IMR-90 (cell line): ENCODE results near the gene TASOR. TPM values are rescaled to one million over a fixed set of nuclear protein-coding genes. Genes with fewer than 3 reads are reported as not detected.

Experiments used
- ATAC-seq: fragments of 200-7000 bp; cut with Tn5 transposase; 2 replicates; pipeline ENCODE4 v1.9.1; 2020; ENCODE audit warnings: low read depth, mild to moderate bottlenecking, moderate library complexity
- BruUV-seq: library from RNA; stranded (reverse); fragments of 400-500 nt; replicated peaks from 2 replicates; lab custom pipeline; 2021; lab: Mats Ljungman, UMichigan
- CTCF ChIA-PET: fragments of 300-600 bp; formaldehyde crosslinking; extraction: SDS; loops from one replicate; lab custom pipeline; 2021; ENCODE audit warnings: antibody characterized with exemption; lab: Yijun Ruan, JAX
- POLR2A ChIA-PET: fragments of 300-600 bp; sonication (Branson Sonifier 250); formaldehyde crosslinking; loops from one replicate; lab custom pipeline; 2022; ENCODE audit warnings: antibody characterized with exemption; ENCODE audit not compliant: unreplicated experiment; lab: Charles Lee
- DNase-seq: peaks from one replicate; pipeline ENCODE4 v3.0.0; 2013
- H2AFZ ChIP-seq: replicated peaks from 2 replicates; pipeline ENCODE3; 2013; ENCODE audit warnings: low read length, mild to moderate bottlenecking; ENCODE audit not compliant: poor library complexity
- H2AK5ac ChIP-seq: 2 replicates; pipeline ENCODE4 v1.6.1; 2013; ENCODE audit warnings: low read depth, low read length, inconsistent platforms
- H2AK9ac ChIP-seq: replicated peaks from 2 replicates; pipeline ENCODE3; 2013; ENCODE audit warnings: mild to moderate bottlenecking, low read depth, low read length, moderate library complexity; ENCODE audit not compliant: poor library complexity
- H2BK120ac ChIP-seq: 2 replicates; pipeline ENCODE4 v1.6.1; 2013; ENCODE audit warnings: low read depth, low read length, inconsistent platforms
- H2BK15ac ChIP-seq: 3 replicates; pipeline ENCODE4 v1.6.1; 2013; ENCODE audit warnings: low read depth, low read length, inconsistent platforms
- H2BK20ac ChIP-seq: 2 replicates; pipeline ENCODE4 v1.6.1; 2013; ENCODE audit warnings: low read depth, mild to moderate bottlenecking, inconsistent platforms, low read length, moderate library complexity
- H2BK5ac ChIP-seq: 2 replicates; pipeline ENCODE4 v1.6.1; 2013; ENCODE audit warnings: mild to moderate bottlenecking, low read depth, low read length, inconsistent platforms; ENCODE audit not compliant: poor library complexity, severe bottlenecking
- H3K14ac ChIP-seq: replicated peaks from 2 replicates; pipeline ENCODE4 v1.6.1; 2013; ENCODE audit warnings: low read depth, low read length, inconsistent platforms
- H3K18ac ChIP-seq: 2 replicates; pipeline ENCODE4 v1.6.1; 2013; ENCODE audit warnings: low read depth, low read length, control low read depth
- H3K23ac ChIP-seq: 2 replicates; pipeline ENCODE4 v1.6.1; 2013; ENCODE audit warnings: low read depth, low read length, inconsistent platforms
- H3K27ac ChIP-seq: 2 replicates; pipeline ENCODE4 v1.5.1; 2013; ENCODE audit warnings: mild to moderate bottlenecking, control low read depth, low read length; ENCODE audit not compliant: insufficient read depth
- H3K27me3 ChIP-seq: 2 replicates; pipeline ENCODE4 v1.6.1; 2013; ENCODE audit warnings: low read length; ENCODE audit not compliant: control insufficient read depth, insufficient read depth
- H3K36me3 ChIP-seq: 2 replicates; pipeline ENCODE4 v1.6.1; 2013; ENCODE audit warnings: low read length, mixed read lengths; ENCODE audit not compliant: control insufficient read depth, insufficient read depth
- H3K4ac ChIP-seq: 2 replicates; pipeline ENCODE4 v1.6.1; 2013; ENCODE audit warnings: low read depth, low read length, inconsistent platforms
- H3K4me1 ChIP-seq: 2 replicates; pipeline ENCODE4 v1.6.1; 2013; ENCODE audit warnings: low read length, mixed read lengths; ENCODE audit not compliant: control insufficient read depth, insufficient read depth
- H3K4me2 ChIP-seq: 2 replicates; pipeline ENCODE4 v1.6.1; 2013; ENCODE audit warnings: low read depth, mild to moderate bottlenecking, control low read depth, low read length, moderate library complexity
- H3K4me3 ChIP-seq: 2 replicates; pipeline ENCODE4 v1.5.1; 2013; ENCODE audit warnings: low read depth, mild to moderate bottlenecking, control low read depth, low read length, moderate library complexity; ENCODE audit not compliant: insufficient read depth
- H3K56ac ChIP-seq: 2 replicates; pipeline ENCODE4 v1.6.1; 2013; ENCODE audit warnings: low read length, inconsistent platforms; ENCODE audit not compliant: insufficient read depth; ENCODE audit errors: extremely low read depth
- H3K79me1 ChIP-seq, 2 experiments: 2 replicates each; pipeline ENCODE4 v1.6.1; 2013; ENCODE audit warnings: low read length in 2 of 2, inconsistent platforms in 1 of 2, low read depth in 1 of 2
- H3K9ac ChIP-seq: 2 replicates; pipeline ENCODE4 v1.6.1; 2013; ENCODE audit warnings: low read depth, low read length, control low read depth
- H3K9me1 ChIP-seq: 2 replicates; pipeline ENCODE4 v1.6.1; 2013; ENCODE audit warnings: low read length, inconsistent platforms; ENCODE audit not compliant: insufficient read depth
- H3K9me3 ChIP-seq: 2 replicates; pipeline ENCODE4 v1.6.1; 2013; ENCODE audit warnings: low read length; ENCODE audit not compliant: control insufficient read depth, insufficient read depth
- H4K20me1 ChIP-seq: 2 replicates; pipeline ENCODE4 v1.6.1; 2013; ENCODE audit warnings: low read length, inconsistent platforms; ENCODE audit not compliant: insufficient read depth
- H4K5ac ChIP-seq: 2 replicates; pipeline ENCODE4 v1.6.1; 2013; ENCODE audit warnings: mild to moderate bottlenecking, low read depth, low read length, control low read depth
- H4K8ac ChIP-seq, 2 experiments: 2 replicates each; pipeline ENCODE4 v1.6.1; 2013; ENCODE audit warnings: low read depth in 2 of 2, low read length in 2 of 2, control low read depth in 1 of 2, inconsistent platforms in 1 of 2
- H4K91ac ChIP-seq: 2 replicates; pipeline ENCODE4 v1.6.1; 2013; ENCODE audit warnings: low read depth, low read length, inconsistent platforms; ENCODE audit not compliant: insufficient read depth
- CHD1 ChIP-seq: IDR thresholded peaks from 2 replicates; pipeline ENCODE4 v1.6.1; 2012; ENCODE audit warnings: low read depth, low read length, improper control_type of control experiment
- FOS ChIP-seq: fragments of 150-350 bp; IDR thresholded peaks from 2 replicates; pipeline ENCODE4 v1.6.1; 2016; ENCODE audit warnings: low read depth, low read length
- MAFK ChIP-seq: IDR thresholded peaks from 2 replicates; pipeline ENCODE4 v1.6.1; 2012; ENCODE audit warnings: low read depth, low read length, improper control_type of control experiment
- NFE2L2 ChIP-seq: fragments of 150-350 bp; IDR thresholded peaks from 2 replicates; pipeline ENCODE4 v1.6.1; 2016; ENCODE audit warnings: low read depth, mild to moderate bottlenecking, low read length
- POLR2A ChIP-seq: IDR thresholded peaks from 2 replicates; pipeline ENCODE4 v1.6.1; 2012; ENCODE audit warnings: mild to moderate bottlenecking, low read depth, low read length
- RAD21 ChIP-seq: IDR thresholded peaks from 2 replicates; pipeline ENCODE4 v1.6.1; 2012; ENCODE audit warnings: low read length, improper control_type of control experiment
- RCOR1 ChIP-seq: IDR thresholded peaks from 2 replicates; pipeline ENCODE4 v1.6.1; 2012; ENCODE audit warnings: mild to moderate bottlenecking, low read length, improper control_type of control experiment; ENCODE audit not compliant: insufficient replicate concordance
- SMC3 ChIP-seq: fragments of 150-350 bp; IDR thresholded peaks from 2 replicates; pipeline ENCODE4 v1.6.1; 2016; ENCODE audit warnings: low read depth, mild to moderate bottlenecking, antibody characterized with exemption, low read length, moderate library complexity
- WGBS, 2 experiments: methylation state at CpG; one replicate each; pipeline versions ENCODE4 v1.1.5 to v1.1.7; 2013; ENCODE audit warnings: missing lambda C conversion rate in 2 of 2; ENCODE audit not compliant: insufficient read length in 1 of 2; ENCODE audit errors: extremely low coverage in 2 of 2; 5-methylcytosine and 5-hydroxymethylcytosine counted together
- dilution Hi-C: fragments of 300-500 bp; cut with HindIII; formaldehyde crosslinking; loops from one replicate; pipeline ENCODE4 v1.14.3; 2018; ENCODE audit warnings: low sequenced_read_pairs; ENCODE audit not compliant: unreplicated experiment
- in situ Hi-C: fragments of 300-500 bp; cut with MboI; formaldehyde crosslinking; loops from 3 replicates; pipeline ENCODE4 v1.14.3; 2019; ENCODE audit warnings: low sequenced_read_pairs, inconsistent platforms, mixed read lengths
- intact Hi-C: fragments of 100-400 bp; cut with micrococcal nuclease; formaldehyde crosslinking; loops from 2 replicates; pipeline ENCODE4 v1.10.0; 2022
- polyA plus RNA-seq, 3 experiments: library from polyadenylated mRNA; depleted of rRNA; stranded (reverse); fragments of >200 nt; gene quantifications; 2 replicates each; pipeline ENCODE4 v1.2.3, GENCODE V29; 2012; ENCODE audit warnings: low replicate concordance in 1 of 3
- total RNA-seq: library from RNA; depleted of rRNA; stranded (reverse); fragments of >200 nt; gene quantifications from 2 replicates; pipeline ENCODE4 v1.2.3, GENCODE V29; 2012
- TF ChIP-seq, protein P1 (sequence below): conservative IDR thresholded peaks from 2 replicates; pipeline ENCODE4 v1.5.1; 2012; ENCODE audit warnings: mild to moderate bottlenecking, low read depth, low read length, improper control_type of control experiment

TASOR gene
- total and polyA plus RNA-seq, 2 of the 4 experiments (the other 2 are of a cell fraction), result 13.3 to 28.5 TPM

DNA sequence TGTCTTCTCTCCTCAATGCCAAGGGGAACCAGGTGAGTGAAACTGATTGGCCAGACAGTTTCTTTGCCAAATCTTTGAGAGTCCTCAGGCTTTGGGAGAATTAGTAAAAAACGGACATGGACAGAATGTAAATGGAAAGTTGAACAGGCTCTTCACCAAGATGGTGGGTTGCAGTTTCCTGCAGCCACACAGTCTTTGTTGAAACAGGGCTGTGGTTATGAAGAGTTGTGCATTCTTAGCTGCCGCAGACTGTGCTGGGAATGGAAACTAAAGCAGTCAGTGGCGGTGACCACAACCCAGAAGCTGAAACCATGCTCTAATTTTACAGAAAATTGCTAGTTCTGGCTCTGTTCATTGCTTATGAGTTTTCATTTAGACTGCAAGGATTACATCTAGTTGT is 42.1 kb upstream of the TASOR start:
- Histone ChIP-seq H2BK120ac (no peak overlapping the region), H3K4ac (no peak overlapping the region), H3K18ac (no peak overlapping the region), H3K79me1 (no peaks in the 10 kb centered on the region), H2AFZ (no peak overlapping the region), H2AK9ac (no peak overlapping the region), H3K4me1 (no peaks in the 10 kb centered on the region), H4K5ac (no peak overlapping the region), H3K4me2 (no peak overlapping the region), H4K91ac (no peak overlapping the region), H2AK5ac (no peak overlapping the region), H3K4me3 (no peak overlapping the region), H3K9ac (no peak overlapping the region), H4K20me1 (no peaks in the 10 kb centered on the region), H2BK15ac (no peak overlapping the region), H3K9me3 (no peaks in the 10 kb centered on the region), H3K27me3 (no peaks in the 10 kb centered on the region), H3K27ac (no peak overlapping the region), H4K8ac (no peak overlapping the region), H2BK5ac (no peak overlapping the region), H3K14ac (no peak overlapping the region), H3K9me1 (no peaks in the 10 kb centered on the region), H2BK20ac (no peak overlapping the region), H3K36me3 (peaks cover 5% of the 10 kb centered on the region; the same call in 1 of the 2 replicates), H3K56ac (no peak overlapping the region), H3K23ac (no peak overlapping the region)
- DNase-seq (no peak), ATAC-seq (no peak)
- BruUV-seq, result no TSS peak
- ChIA-PET POLR2A (no interaction called here), CTCF (interaction anchor here (0.6 to 1.0 kb wide), 2 partner anchors 76 to 168 kb away, joined by 3 read pairs; partner anchors contain the start of gene ARHGEF3)
- in situ Hi-C loops (no loop called here), dilution Hi-C loops (no loop called here), intact Hi-C loops (no loop called here)
- WGBS, 2 experiments, result 86% methylated on average over 2 of the region's 3 CpGs; no CpG with 5 or more reads in 1 of the 2 experiments
- TF ChIP-seq MAFK (no peak), RCOR1 (no peak), POLR2A (no peak), CHD1 (no peak), SMC3 (no peak), FOS (no peak), RAD21 (no peak), NFE2L2 (no peak)
- TF ChIP-seq, protein P1, sequence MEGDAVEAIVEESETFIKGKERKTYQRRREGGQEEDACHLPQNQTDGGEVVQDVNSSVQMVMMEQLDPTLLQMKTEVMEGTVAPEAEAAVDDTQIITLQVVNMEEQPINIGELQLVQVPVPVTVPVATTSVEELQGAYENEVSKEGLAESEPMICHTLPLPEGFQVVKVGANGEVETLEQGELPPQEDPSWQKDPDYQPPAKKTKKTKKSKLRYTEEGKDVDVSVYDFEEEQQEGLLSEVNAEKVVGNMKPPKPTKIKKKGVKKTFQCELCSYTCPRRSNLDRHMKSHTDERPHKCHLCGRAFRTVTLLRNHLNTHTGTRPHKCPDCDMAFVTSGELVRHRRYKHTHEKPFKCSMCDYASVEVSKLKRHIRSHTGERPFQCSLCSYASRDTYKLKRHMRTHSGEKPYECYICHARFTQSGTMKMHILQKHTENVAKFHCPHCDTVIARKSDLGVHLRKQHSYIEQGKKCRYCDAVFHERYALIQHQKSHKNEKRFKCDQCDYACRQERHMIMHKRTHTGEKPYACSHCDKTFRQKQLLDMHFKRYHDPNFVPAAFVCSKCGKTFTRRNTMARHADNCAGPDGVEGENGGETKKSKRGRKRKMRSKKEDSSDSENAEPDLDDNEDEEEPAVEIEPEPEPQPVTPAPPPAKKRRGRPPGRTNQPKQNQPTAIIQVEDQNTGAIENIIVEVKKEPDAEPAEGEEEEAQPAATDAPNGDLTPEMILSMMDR, result no peak
